GM18526 (cell line): ENCODE data around the gene ZBTB20.

Experiments
- POLR2A ChIP-seq: IDR thresholded peaks from 3 replicates; pipeline ENCODE4 v1.6.1; 2011; ENCODE audit not compliant: insufficient read length; ENCODE audit errors: extremely low read depth

The ZBTB20 gene

DNA sequence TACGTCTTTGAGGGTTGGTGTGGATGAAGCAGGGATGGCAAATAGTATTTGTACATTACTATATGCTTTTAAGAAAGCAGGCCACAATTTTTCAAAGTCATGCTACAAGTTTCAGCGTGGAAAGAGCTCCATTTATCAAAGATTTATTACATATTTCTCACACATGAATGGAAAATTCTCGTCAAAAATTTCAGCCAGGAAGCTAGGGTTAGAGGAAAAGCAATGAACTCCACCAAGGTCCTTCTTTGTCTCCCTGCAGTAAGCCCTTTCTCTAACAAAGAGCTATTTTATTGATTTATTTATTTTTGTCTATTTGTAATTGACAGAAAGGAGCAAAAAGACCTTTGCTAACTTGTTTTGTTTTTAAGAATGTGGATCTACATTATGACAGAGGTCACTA lies 7.5 kb upstream of the ZBTB20 start:
- no peak for TF ChIP-seq POLR2A

- TF ChIP-seq POLR2A, result no peak
Measured at GRCh38 chr3:115151921-115152320, 4.8 kb upstream of the ZBTB20 start.

DNA sequence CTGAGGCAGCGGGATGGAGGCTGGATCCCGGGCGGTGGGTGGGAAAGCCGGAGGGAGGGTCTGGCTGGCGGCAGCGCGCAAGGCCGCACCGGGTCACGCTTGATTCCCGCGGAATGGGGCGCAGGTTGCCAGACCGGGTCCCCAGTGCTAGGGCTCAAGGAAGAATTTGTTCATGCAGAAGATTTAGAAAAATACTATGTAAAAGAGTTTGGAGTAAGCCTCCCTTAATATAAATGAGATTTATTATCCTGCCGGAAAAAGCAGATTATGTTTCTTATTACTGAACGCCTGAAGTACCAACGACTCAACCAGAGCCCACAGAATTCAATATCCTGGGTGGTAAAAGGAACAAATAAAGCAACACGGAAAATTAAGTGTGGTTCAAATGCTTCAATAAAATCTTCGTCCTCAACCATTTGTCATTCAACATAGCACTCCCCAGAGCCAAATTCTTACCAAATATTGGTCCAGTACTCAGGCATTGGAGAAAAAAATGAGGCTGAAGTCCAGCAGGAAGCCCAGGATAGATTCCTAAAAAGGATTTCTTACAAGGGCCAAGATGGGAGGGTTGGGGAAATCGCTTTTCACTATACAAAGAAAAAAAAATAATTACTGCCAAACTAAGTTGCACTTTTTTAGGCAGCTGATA lies 1.2 kb upstream of the ZBTB20 start:
- no peak for TF ChIP-seq POLR2A

- peak; percentile 64 for TF ChIP-seq POLR2A
Measured at GRCh38 chr3:115147329-115148141, 447 bp upstream of the ZBTB20 start.

DNA sequence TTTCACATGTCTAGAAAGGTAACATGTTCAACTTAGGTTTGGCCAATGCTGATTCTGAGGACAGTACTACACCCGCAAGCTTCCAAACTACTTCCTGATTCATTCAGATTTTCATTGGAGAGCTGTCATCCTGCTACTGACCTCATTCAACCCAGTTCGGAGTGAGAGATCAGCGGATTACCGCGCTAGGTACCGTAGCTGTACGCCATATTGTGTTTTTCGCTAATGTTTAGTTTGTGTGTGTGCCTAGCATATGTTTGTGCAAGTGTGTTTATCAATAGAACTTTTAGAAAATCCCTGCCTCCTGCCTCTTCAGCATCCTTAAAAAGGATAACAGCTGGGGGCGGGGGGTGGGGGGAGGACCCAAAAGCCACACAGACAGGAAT lies 1.1 kb downstream of the ZBTB20 start:
- no peak for TF ChIP-seq POLR2A

DNA sequence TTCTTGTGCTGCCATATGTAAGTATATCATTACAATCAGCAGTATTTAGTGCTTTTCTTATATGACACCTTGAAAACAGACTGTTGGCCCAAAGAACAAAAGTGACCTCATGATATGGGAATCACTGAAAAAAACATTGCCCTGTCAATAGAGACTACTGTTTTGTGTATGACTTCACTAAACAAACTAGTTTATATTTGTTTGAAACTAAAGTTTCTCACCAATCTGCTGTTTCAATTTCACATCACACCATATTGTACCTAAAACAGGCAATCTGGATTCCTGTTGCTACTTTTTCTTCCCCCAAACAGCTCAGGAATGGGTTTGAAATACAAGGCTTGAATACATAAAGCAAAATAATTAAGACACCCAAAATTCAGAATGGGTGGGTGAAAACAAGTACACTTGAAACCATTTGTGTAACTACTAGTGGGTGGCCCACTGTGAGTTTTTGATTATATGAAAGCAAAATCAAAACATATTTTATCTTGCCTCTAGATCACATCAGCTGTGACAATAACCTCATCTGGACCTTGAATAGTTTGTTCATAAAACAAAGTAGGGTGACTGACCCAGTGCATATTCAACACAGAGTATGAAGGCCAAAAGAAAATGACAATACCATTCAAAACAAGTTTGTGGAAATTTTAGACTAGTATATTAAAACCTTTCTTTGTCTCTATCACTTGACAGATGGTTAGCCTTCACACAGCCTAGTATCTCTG lies 5.9 kb downstream of the ZBTB20 start:
- no peak for TF ChIP-seq POLR2A

GRCh38 chr3:115139072-115139471 lies 8.0 kb downstream of the ZBTB20 start:
- TF ChIP-seq POLR2A, result no peak

DNA sequence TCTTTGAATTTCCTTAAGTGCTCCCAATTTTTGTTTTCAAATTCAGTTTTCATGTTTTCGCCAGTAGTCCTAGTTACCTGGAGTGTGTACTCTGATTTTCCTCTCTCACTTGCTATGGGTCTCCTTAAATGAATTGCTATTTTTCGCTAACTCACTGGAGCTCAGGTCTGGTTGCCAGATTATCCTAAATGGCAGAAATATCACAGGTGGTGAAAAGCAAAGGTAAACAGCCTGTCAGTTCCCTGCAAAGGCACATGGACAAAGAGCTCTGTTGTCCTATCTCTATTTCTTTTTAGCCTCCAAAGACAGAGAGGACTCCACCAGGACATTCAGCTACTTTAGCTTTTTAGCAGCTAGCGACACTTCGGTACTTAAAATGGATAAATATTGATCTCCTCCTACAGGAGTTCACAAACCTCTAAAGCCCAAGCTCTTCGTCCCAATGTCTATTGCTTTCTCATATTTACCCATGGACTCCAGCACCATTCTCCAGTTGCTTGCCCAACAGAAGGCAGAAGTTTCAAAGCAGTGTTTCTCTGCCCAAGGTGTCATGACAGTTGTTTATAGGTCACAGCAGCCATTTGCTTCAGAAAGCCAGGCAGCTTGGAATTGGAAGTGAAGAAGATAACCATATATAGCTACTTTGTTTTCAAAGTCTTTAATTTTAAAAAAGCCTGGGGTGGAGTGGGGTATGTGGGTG lies 12.3 kb downstream of the ZBTB20 start:
- TF ChIP-seq POLR2A, result no peak

DNA sequence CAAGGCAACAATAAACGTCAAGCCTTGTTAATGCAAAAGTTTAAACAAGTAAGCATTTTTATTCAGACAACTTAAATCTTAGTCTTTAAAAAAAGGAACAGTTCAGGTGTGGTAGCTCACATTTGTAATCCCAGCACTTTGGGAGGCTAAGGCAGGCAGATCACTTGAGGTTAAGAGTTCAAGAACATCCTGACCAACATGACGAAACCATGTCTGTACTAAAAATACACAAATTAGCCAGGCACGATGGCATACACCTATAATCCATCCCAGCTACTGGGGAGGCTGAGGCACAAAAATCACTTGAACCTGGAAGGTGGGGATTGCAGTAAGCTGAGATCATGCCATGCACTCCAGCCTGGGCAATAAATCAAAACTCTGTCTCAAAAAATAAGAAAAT lies 19.9 kb downstream of the ZBTB20 start:
- no peak for TF ChIP-seq POLR2A

GRCh38 chr3:115120597-115120996 lies 26.5 kb downstream of the ZBTB20 start:
- TF ChIP-seq POLR2A, result no peak

DNA sequence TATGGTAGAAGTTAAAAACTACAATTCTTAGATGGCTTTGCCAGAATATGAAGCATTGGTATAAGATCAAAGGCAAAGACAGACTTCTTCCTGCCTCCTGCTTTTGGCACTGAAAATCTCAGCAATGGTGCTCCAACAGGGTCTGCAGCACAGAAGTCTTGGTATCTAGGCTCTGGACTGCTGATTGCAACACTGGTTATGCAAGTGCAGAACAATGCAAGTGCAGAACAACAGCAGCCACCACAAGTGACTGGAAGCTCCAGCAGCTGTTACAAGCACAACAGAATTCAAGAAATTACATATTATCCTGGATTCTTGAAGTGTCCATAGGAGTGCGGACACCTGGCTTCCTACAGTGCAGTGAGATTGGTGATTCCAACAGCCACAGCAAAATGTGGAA lies 33.7 kb downstream of the ZBTB20 start:
- TF ChIP-seq POLR2A, result no peak

DNA sequence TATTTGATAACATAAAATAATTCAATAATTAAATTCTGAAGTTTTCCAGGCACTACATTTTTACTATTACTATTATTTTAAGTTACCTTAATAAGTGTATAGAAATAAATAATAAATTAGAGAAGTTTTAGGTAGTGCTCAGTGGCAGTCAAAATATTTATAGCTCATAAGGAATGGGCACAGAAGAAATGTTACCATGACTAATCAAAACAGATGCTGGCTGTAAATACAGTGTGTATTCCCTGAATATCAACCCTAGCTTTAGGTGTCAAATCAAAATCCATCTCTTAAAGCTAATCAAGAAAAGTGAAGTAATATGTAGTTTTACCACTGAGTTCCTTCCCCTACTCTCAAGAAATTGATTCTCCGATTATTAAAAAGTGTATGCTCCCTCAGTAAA lies 35.5 kb downstream of the ZBTB20 start:
- TF ChIP-seq POLR2A, result no peak

- no peak for TF ChIP-seq POLR2A
Measured at GRCh38 chr3:115110830-115111229, 36.3 kb downstream of the ZBTB20 start.

- TF ChIP-seq POLR2A, result no peak
Measured at GRCh38 chr3:115108614-115109013, 38.5 kb downstream of the ZBTB20 start.

DNA sequence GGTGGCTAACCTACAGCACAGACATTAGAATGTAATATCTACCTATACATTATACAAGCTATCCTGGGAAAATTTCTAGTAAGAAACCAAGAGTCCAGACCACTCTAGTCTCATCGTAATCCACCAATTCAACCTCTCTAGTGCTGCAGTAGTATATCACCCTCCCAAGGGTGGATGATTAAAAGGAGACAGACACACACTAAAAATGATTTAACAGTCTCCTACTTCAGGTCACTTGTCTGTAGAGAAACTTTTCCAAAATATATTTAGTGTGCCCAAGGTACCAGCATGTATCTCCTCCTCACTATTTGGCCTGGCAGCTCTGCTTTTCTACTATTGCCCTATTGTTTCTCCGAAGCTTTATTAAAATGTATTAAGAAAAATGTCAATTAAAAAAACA lies 45.0 kb downstream of the ZBTB20 start:
- no peak for TF ChIP-seq POLR2A
